ENCODE results near the gene NUDT3.
"Not testable (repeated sequence)": the region's sequence is repeated elsewhere in the genome, so short reads cannot be mapped to it uniquely, and the experiment has no call there.

NUDT3 gene

GRCh38 chr6:34331371-34332050 is 61.0 kb downstream of the NUDT3 start:
- TF ChIP-seq, protein P1, sequence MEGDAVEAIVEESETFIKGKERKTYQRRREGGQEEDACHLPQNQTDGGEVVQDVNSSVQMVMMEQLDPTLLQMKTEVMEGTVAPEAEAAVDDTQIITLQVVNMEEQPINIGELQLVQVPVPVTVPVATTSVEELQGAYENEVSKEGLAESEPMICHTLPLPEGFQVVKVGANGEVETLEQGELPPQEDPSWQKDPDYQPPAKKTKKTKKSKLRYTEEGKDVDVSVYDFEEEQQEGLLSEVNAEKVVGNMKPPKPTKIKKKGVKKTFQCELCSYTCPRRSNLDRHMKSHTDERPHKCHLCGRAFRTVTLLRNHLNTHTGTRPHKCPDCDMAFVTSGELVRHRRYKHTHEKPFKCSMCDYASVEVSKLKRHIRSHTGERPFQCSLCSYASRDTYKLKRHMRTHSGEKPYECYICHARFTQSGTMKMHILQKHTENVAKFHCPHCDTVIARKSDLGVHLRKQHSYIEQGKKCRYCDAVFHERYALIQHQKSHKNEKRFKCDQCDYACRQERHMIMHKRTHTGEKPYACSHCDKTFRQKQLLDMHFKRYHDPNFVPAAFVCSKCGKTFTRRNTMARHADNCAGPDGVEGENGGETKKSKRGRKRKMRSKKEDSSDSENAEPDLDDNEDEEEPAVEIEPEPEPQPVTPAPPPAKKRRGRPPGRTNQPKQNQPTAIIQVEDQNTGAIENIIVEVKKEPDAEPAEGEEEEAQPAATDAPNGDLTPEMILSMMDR (conservative IDR thresholded peaks at IDR 0.05; ENCODE audit: low read length) = no peak
- DNase-seq (ENCODE audit: low read depth) = no peak
- H3K4me3 ChIP-seq (ENCODE audit: low read length) = no peak overlapping the region

DNA sequence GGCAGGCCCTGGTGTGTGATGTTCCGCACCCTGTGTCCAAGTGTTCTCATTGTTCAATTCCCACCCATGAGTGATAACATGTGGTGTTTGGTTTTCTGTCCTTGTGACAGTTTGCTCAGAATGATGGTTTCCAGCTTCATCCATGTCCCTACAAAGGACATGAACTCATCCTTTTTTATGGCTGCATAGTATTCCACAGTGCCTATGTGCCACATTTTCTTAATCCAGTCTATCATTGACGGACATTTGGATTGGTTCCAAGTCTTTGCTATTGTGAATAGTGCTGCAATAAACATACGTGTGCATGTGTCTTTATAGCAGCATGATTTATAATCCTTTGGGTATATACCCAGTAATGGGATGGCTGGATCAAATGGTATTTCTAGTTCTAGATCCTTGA is 62.7 kb downstream of the NUDT3 start:
- H3K4me3 ChIP-seq (ENCODE audit: low read length); DNase-seq (ENCODE audit: low read depth): not testable (repeated sequence)

DNA sequence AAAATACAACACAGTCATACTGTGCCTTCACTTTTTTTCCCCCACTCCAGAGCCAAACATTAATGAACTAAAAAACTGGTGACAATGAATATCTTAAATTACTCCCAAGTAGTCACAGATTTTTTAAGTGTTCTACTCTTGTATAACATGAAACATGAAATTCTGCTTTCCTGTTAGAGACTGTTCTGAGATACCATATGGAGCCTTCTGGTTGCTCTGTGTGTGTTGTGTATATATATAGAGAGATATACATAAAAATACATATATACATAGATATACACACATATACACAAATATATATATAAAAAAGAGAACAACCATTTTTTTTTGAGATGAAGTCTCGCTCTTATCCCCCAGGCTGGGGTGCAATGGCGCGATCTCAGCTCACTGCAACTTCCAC is 63.5 kb downstream of the NUDT3 start:
- DNase-seq (ENCODE audit: low read depth) = no peak
- no peak overlapping the region for H3K4me3 ChIP-seq (ENCODE audit: low read length)
- TF ChIP-seq, protein P1 (conservative IDR thresholded peaks at IDR 0.05; ENCODE audit: low read length) = no peak

GRCh38 chr6:34327313-34328205 is 64.9 kb downstream of the NUDT3 start:
- not testable (repeated sequence) for H3K4me3 ChIP-seq (ENCODE audit: low read length); DNase-seq (ENCODE audit: low read depth)

GRCh38 chr6:34325633-34326032 is 66.8 kb downstream of the NUDT3 start:
- TF ChIP-seq, protein P1 (conservative IDR thresholded peaks at IDR 0.05; ENCODE audit: low read length) = no peak
- no peak overlapping the region for H3K4me3 ChIP-seq (ENCODE audit: low read length)
- no peak for DNase-seq (ENCODE audit: low read depth)

GRCh38 chr6:34324738-34325444 is 67.6 kb downstream of the NUDT3 start:
- DNase-seq (ENCODE audit: low read depth) = peak; percentile 58
- H3K4me3 ChIP-seq (ENCODE audit: low read length) = no peak overlapping the region
- TF ChIP-seq, protein P1 (conservative IDR thresholded peaks at IDR 0.05; ENCODE audit: low read length) = no peak

GRCh38 chr6:34324221-34324620 is 68.2 kb downstream of the NUDT3 start:
- DNase-seq (ENCODE audit: low read depth); H3K4me3 ChIP-seq (ENCODE audit: low read length): not testable (repeated sequence)

- DNase-seq (ENCODE audit: low read depth) = no peak
- TF ChIP-seq, protein P1 (conservative IDR thresholded peaks at IDR 0.05; ENCODE audit: low read length) = no peak
- no peak overlapping the region for H3K4me3 ChIP-seq (ENCODE audit: low read length)
Observed at GRCh38 chr6:34323300-34323699, 69.2 kb downstream of the NUDT3 start.
